NCI-H1694 (cell line): ENCODE results near the gene IL21R.

Source experiments
- DNase-seq: peaks from one replicate; lab custom pipeline; 2025; lab: John Stamatoyannopoulos, UW

Gene IL21R

DNA sequence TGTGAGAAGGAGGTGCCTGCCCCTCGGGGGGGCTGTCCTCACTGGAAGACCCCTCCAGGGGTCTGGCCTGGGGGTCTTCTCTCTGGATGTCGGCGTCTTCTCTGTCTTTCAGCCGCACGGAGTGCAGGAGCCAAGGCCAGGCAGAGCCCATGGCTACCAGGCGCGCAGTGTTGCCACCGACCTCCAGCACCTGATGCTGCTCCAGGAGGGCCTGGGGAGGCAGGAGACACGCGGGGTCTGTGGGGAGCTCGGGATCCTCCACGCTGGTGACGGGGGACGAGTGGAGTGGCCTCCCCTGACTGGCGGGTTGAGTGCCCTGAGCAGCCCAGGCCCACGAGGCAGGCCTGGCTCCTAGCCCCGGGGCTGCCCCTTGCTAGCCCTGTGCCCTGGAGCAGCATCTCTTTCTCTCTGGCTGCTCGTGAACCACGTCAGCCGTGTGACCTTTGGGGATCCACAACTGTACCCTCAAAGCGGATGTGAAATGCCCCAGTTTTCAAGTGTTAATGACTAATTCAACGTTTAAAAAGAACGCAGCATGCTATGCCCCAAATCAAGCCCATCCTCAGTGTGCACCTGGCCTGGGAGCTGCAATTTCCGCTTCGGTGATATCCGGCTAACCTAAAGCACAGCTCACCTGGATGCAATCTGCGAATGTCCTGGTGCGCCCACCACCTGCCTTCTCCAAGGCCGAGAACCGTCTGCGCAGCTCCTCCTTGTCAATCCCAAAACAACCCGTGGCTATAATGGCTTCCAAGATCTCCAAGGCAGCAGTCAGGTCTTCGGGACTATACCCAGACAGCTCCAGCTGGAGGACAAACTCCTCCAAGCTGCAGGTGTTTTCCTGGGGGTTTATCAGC, 62.9 kb downstream of the IL21R start:
- DNase-seq, result no peak

GRCh38 chr16:27465483-27465879, 63.5 kb downstream of the IL21R start:
- no peak for DNase-seq

- DNase-seq, result no peak
Observed at GRCh38 chr16:27468941-27469531, 67.1 kb downstream of the IL21R start.

DNA sequence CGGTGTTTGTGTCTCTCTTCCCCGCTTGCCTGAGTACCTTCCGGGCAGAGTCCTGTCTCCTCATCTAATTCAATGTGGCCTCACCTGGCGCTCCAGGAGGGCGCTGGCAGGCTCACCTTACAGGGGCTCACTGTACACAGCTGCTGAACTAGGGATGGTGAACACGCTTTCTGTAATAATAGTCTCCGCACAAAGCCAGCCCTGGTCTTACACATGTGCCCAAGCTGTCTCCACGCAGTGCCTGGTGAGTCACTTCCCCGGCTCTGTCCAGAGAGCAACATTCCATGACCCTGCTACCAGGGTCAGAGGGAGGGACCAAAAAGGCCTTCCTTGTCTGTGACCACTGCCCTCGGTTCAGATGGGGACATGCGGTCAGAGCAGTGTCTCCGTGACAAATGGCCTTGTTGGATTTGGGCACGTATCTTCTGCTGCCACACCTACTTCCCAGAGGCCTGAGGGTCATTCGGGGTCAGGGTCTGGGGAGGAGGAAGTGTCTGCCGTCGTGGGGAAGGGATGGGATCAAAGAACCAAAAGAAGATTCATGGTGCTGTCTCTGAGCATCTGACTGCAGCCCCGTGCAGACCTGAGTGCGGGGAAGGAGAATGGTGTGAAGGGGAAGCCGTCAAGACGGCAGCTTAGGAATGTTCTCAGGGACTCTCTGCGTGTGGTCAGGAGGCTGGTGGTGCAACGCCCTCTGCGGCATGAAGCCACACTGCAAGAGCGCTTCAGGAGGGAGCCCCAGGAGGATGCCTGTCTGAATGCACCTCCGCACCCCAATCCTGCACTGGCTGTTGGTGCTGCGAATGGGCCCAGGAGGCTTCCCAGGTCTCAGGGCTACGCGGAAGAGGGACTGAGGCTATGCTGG, 68.8 kb downstream of the IL21R start:
- no peak for DNase-seq

GRCh38 chr16:27471661-27472060, 69.7 kb downstream of the IL21R start:
- DNase-seq, result no peak

- no peak for DNase-seq
Observed at GRCh38 chr16:27472091-27473020, 70.4 kb downstream of the IL21R start.

GRCh38 chr16:27473101-27473900, 71.3 kb downstream of the IL21R start:
- DNase-seq, result no peak

GRCh38 chr16:27474041-27474440, 72.1 kb downstream of the IL21R start:
- DNase-seq, result no peak

DNA sequence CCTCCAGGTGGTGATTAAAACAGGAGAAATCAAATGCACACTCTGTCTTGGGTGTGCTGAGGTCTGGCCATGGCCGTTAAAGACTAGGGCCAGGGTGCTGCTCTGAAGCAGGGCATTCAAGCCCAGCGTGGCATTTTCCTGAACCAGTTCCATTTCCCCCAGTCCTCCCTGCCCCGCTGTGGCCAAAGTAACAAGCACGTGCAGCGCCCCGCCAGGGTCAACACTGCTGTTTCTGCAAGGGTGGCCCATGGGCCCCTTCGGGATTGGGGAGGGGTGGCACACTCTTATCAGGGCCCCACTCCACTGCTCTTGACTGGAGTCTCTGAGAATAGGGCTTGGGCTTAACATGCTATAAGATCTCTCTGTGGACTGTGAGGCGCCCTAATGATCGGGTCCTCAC, 72.9 kb downstream of the IL21R start:
- DNase-seq, result no peak

- DNase-seq, result no peak
Observed at GRCh38 chr16:27475561-27475960, 73.6 kb downstream of the IL21R start.

DNA sequence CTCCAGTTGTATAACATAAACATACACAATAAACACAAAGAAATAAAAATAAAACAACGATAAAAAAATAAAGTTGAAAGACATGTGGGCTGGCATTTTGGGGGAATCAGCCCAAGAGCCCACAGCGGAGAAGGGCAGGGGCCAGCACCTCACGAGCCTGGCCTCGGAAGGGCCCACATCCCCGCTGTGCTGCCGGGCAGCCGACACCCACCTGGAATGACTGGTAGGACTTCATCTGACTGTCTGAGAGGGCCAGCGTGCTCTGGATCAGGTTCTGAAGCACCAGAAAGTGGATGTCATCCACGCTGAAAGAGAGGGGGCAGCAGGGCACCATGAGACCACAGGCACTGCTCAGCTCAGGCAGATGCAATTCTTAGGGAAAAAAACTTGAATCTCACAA, 74.3 kb downstream of the IL21R start:
- no peak for DNase-seq

GRCh38 chr16:27480761-27481160, 78.8 kb downstream of the IL21R start:
- DNase-seq, result no peak

DNA sequence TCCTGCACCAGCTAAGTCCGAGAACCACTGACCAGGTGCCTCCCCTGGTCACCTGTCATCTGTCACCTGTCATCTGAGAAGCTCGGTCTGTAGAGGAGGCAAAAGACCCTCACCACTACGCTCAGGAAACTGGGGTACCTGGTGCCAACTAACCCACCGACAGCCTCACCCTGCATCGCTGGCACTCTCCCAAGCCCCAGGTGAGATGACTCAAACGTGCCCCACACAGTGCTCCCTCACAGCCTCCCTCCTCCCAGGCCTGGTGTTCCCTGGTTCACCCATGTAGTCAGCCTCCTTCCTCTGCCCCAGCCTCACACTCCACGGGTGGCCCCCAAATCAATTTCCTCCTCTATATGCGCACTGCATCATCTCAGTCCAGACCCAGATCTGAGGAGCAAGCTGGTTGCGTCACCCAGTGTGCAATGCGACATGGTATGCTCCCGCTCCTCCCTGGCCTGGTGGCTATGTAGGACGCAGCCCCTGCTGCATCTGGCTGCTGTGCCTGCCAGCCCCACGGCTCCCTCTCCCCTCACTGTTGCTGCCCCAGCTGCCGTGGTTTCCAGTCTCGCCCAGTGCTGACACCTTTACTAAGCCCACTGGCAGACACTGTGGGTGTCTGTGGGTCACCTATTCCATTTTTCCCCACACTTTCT, 79.4 kb downstream of the IL21R start:
- DNase-seq, result no peak

- no peak for DNase-seq
Observed at GRCh38 chr16:27482397-27483087, 80.6 kb downstream of the IL21R start.

DNA sequence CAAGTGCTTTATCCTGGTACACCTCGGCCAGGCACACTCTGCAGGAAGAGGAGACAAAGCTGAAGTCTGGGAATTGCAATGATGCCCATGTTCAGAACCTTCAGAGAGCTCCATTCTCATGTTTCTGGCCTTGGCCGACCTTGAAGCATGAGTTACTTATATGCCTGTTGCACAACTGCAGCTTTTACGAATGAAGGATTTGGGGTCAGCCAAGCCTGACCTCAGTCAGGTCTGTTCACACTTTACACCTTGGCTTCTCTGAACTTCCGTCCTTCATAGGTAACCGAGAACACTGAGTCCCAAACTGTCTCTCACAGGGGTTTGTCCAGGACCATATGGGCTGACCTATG, 81.1 kb downstream of the IL21R start:
- DNase-seq, result no peak

GRCh38 chr16:27483624-27484023, 81.7 kb downstream of the IL21R start:
- DNase-seq, result no peak

DNA sequence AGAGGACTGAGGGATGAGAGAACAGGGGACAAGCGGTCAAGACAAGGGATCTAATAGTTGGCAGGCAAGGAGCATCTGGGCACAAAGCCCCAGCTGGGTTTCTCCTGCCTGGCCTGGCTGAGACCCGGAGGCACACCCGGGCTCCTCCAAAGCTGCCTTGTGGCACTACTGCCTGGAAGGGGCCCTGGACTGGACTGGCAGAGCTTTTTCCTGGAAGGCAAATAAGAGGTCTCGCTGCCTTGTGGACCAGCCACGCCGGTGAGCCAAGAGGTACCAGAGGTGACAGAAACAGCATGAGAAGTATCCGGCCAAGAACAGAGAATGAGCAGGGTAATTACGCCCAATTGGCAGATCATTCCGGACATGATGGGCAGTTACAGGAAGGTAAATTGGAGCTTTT, 83.2 kb downstream of the IL21R start:
- no peak for DNase-seq

DNA sequence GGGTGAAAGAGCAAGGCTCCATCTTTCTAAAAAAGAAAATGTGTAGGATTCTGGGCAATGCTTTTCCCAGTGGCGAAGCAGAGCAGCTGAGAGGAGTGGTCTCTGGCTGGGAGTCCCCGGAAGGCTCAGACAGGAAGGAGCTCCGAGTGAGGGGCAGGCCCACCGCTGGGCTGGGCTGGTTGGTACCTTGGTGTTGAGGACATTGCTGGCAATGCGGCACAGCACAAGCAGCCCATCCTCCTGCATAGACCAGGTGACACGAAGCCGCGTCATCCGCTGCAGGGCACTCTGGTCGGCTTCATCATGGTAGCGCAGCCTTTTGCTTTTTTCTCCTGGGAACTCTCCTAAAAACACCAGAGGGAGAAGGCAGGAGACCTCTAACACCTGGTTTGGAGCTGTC, 83.8 kb downstream of the IL21R start:
- no peak for DNase-seq

DNA sequence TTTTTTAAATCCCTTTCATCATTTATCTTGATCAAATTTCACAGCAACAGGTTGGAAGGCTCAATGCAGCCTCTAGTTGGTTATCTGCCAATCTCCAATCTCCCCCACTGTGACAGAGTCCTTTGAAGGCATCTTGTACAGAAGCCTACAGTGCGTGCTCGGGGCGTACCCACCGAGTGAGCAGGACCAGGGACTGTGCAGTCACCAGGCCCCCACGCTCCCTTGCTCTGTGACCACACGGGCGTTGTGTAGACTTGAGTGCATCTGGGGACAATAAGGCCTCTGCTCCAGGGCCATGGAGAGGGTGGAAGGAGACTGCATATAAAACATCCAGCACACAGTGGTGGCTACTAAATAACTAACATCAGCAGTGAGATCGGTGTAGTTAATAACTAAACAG, 84.4 kb downstream of the IL21R start:
- DNase-seq, result no peak

GRCh38 chr16:27486760-27487159, 84.8 kb downstream of the IL21R start:
- DNase-seq, result no peak
